ENCODE measurements around the gene SACM1L. TPM values are rescaled to one million over a fixed set of nuclear protein-coding genes. Genes with fewer than 3 reads are reported as not detected.

Gene SACM1L
- total and polyA plus RNA-seq, 2 of the 13 experiments (the other 11 are each of a cell fraction or from before 2014, with no cell fraction given) = 15.1 to 27.8 TPM

DNA sequence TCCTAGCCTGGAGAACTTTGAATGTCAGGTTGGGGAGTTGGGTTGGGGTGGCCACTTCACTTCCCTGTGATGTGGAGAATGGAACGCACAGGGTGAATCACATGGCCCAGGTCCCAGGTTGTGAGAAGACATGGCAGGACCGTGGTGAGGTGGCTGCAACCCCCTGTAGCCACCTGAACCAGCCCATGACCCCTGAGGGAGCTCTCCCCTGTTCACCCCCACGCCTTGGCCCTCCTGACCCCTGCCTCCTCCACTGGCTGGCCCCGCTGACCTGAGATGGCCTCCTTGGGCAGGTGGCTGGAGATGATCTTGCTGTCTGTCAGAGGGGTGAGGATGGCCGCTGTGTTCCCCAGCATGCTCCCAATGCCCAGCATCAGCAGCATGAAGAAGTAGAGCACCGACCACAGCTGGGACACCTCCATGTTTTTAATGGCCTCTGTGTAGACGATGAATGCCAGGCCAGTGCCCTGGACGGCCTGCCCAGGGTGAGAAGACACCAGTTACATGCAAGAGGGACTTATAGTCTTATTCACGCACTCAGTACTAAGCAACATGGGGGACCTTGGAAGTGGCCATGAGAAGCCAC, 76.2 kb downstream of the SACM1L start:
- no peaks in the 10 kb centered on the region for H3K9me3 ChIP-seq (ENCODE audit: low read length)
- H3K36me3 ChIP-seq (replicated peaks in 1 of 2; ENCODE audit: control insufficient read depth in 1 of 2, insufficient read depth in 2 of 2, low read length in 2 of 2) = no peaks in the 10 kb centered on the region
- no peak overlapping the region for H3K4me2 ChIP-seq (ENCODE audit: low read depth, low read length)
- WGBS (ENCODE audit: low lambda C conversion rate) = 43% methylated on average over 5 of the region's 9 CpGs
- ChIA-PET CTCF (ENCODE audit: low intra/inter-chr PET ratio, low total read pairs) (no interaction called here), POLR2A (no interaction called here)
- peaks cover 6% of the 10 kb centered on the region; the same call in 1 of the 2 replicates for H3K4me1 ChIP-seq (ENCODE audit: insufficient read depth, low read length)
- BruUV-seq (replicated peaks) = no TSS peak
- H3K79me2 ChIP-seq (ENCODE audit: insufficient read depth, low read length) = no peaks in the 10 kb centered on the region
- TF ChIP-seq ZNF124 (CRISPR knock-in tag; IDR thresholded peaks at IDR 0.05) = no peak
- TF ChIP-seq ZNF615 (CRISPR knock-in tag; IDR thresholded peaks at IDR 0.05; ENCODE audit: borderline replicate concordance) = no peak
- TF ChIP-seq, protein P1, sequence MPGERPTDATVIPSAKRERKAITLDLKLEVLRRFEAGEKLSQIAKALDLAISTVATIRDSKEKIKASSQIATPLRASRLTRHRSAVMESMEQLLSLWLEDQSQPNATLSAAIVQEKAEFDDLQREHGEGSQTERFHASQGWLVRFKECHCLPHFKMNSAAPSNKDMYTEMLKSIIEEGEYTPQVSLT (CRISPR knock-in tag; IDR thresholded peaks at IDR 0.05; ENCODE audit: borderline replicate concordance, low read depth) = no peak
- TF ChIP-seq, protein P2, sequence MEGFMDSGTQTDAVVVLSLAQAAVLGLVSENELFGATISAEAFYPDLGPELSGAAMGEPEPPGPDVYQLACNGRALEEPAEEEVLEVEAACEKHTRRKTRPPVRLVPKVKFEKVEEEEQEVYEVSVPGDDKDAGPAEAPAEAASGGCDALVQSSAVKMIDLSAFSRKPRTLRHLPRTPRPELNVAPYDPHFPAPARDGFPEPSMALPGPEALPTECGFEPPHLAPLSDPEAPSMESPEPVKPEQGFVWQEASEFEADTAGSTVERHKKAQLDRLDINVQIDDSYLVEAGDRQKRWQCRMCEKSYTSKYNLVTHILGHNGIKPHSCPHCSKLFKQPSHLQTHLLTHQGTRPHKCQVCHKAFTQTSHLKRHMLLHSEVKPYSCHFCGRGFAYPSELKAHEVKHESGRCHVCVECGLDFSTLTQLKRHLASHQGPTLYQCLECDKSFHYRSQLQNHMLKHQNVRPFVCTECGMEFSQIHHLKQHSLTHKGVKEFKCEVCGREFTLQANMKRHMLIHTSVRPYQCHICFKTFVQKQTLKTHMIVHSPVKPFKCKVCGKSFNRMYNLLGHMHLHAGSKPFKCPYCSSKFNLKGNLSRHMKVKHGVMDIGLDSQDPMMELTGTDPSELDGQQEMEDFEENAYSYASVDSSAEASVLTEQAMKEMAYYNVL (CRISPR knock-in tag; IDR thresholded peaks at IDR 0.05; ENCODE audit: borderline replicate concordance) = no peak
- H3K9ac ChIP-seq (ENCODE audit: insufficient read depth, low read depth, low read length) = no peak overlapping the region
- H4K20me1 ChIP-seq (ENCODE audit: insufficient read depth, low read length) = no peaks in the 10 kb centered on the region
- DNase-seq (ENCODE audit: low spot score) = no peak
- peaks cover 2 to 25% of the 10 kb centered on the region in 2 experiments; a peak in 4 of 5 replicates for H3K27me3 ChIP-seq (ENCODE audit: control insufficient read depth in 1 of 2, insufficient read depth in 2 of 2, low read length in 2 of 2)
- H3K27ac ChIP-seq (ENCODE audit: extremely low read length, insufficient read depth, low read length) = no peak overlapping the region
- intact Hi-C loops (cut with micrococcal nuclease; ENCODE audit: unreplicated experiment) = no loop called here
- in situ Hi-C loops (cut with HindIII; ENCODE audit: extremely low pct_ligation_motif_present, low pct_unique_long_range_greater_than_20kb) = loop anchor here (10.0 kb wide), 1 partner anchor 309 kb away; no protein-coding TSS in a partner anchor
- no peak overlapping the region for H2AFZ ChIP-seq (ENCODE audit: low read length)
- no peak overlapping the region for H3K4me3 ChIP-seq (replicated peaks in 1 of 3; ENCODE audit: insufficient read depth in 1 of 3, low read depth in 2 of 3, low read length in 3 of 3)
- ATAC-seq = no peak
- no peak for FAIRE-seq

DNA sequence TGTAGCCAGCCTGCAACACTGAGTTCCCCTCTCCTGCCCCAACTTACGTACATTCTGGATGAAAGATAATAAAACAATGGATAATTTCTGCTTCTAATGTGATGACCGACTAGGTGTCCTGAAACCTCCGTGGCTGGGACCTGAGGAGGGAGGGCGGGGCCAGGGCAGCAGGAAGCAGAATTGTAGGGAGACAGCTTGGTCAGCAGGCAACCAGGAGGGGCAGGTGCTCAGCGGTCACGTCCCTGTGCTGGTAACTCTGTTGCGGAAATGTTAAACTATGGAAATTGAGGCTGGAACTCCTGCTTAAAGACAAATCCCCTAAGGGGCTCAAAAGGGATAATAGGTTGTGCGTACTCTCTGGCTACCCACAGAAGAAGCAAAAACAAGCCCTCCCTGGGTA, 76.8 kb downstream of the SACM1L start:
- ATAC-seq = no peak
- POLR2A ChIA-PET = no interaction called here
- H3K27ac ChIP-seq (ENCODE audit: extremely low read length, insufficient read depth, low read length) = no peak overlapping the region
- DNase-seq (ENCODE audit: low spot score) = no peak
- peaks cover 6% of the 10 kb centered on the region; the same call in 1 of the 2 replicates for H3K4me1 ChIP-seq (ENCODE audit: insufficient read depth, low read length)
- H3K4me3 ChIP-seq (replicated peaks in 1 of 3; ENCODE audit: insufficient read depth in 1 of 3, low read depth in 2 of 3, low read length in 3 of 3) = no peak overlapping the region
- TF ChIP-seq ISX (CRISPR knock-in tag; conservative IDR thresholded peaks at IDR 0.05) = no peak
- no peak for TF ChIP-seq HNF4A (CRISPR knock-in tag; IDR thresholded peaks at IDR 0.05)
- TF ChIP-seq ZNF549 (CRISPR knock-in tag; IDR thresholded peaks at IDR 0.05) = no peak
- TF ChIP-seq MBNL3 (CRISPR knock-in tag; conservative IDR thresholded peaks at IDR 0.05) = no peak
- TF ChIP-seq IKZF1 (IDR thresholded peaks at IDR 0.05) = no peak
- in situ Hi-C loops (cut with HindIII; ENCODE audit: extremely low pct_ligation_motif_present, low pct_unique_long_range_greater_than_20kb) = loop anchor here (10.0 kb wide), 1 partner anchor 309 kb away; no protein-coding TSS in a partner anchor
- CTCF ChIA-PET (ENCODE audit: low intra/inter-chr PET ratio, low total read pairs) = no interaction called here
- H3K4me2 ChIP-seq (ENCODE audit: low read depth, low read length) = no peak overlapping the region
- WGBS (ENCODE audit: low lambda C conversion rate) = 45% methylated on average over 8 of the region's 8 CpGs
- no peaks in the 10 kb centered on the region for H4K20me1 ChIP-seq (ENCODE audit: insufficient read depth, low read length)
- H3K9me3 ChIP-seq (ENCODE audit: low read length) = no peaks in the 10 kb centered on the region
- H3K27me3 ChIP-seq (ENCODE audit: control insufficient read depth in 1 of 2, insufficient read depth in 2 of 2, low read length in 2 of 2) = peaks cover 2 to 28% of the 10 kb centered on the region in 2 experiments; a peak in 4 of 5 replicates
- BruUV-seq (replicated peaks) = no TSS peak
- intact Hi-C loops (cut with micrococcal nuclease; ENCODE audit: unreplicated experiment) = no loop called here
- H3K9ac ChIP-seq (ENCODE audit: insufficient read depth, low read depth, low read length) = no peak overlapping the region
- H3K79me2 ChIP-seq (ENCODE audit: insufficient read depth, low read length) = no peaks in the 10 kb centered on the region
- no peak overlapping the region for H2AFZ ChIP-seq (ENCODE audit: low read length)
- no peaks in the 10 kb centered on the region for H3K36me3 ChIP-seq (replicated peaks in 1 of 2; ENCODE audit: control insufficient read depth in 1 of 2, insufficient read depth in 2 of 2, low read length in 2 of 2)
- no peak for FAIRE-seq
